WI38 (cell line): Measurements from ENCODE around the gene HS2ST1.
A peak's percentile ranks its signal among the peaks of the same experiment; 100 is the strongest.
"Not testable (repeated sequence)": the region's sequence is repeated elsewhere in the genome, so short reads cannot be mapped to it uniquely, and the experiment has no call there.

ENCODE experiments used
- H3K4me3 ChIP-seq: 2 replicates; pipeline ENCODE4 v1.5.1; 2011; ENCODE audit warnings: low read depth, mild to moderate bottlenecking, control low read depth, low read length
- TF ChIP-seq, protein P1 (sequence below): IDR thresholded peaks from 2 replicates; pipeline ENCODE4 v1.5.1; 2012; ENCODE audit warnings: low read depth, mild to moderate bottlenecking, control low read depth, low read length

The HS2ST1 gene

GRCh38 chr1:86887479-86888162 lies 26.8 kb upstream of the HS2ST1 start:
- TF ChIP-seq, protein P1, sequence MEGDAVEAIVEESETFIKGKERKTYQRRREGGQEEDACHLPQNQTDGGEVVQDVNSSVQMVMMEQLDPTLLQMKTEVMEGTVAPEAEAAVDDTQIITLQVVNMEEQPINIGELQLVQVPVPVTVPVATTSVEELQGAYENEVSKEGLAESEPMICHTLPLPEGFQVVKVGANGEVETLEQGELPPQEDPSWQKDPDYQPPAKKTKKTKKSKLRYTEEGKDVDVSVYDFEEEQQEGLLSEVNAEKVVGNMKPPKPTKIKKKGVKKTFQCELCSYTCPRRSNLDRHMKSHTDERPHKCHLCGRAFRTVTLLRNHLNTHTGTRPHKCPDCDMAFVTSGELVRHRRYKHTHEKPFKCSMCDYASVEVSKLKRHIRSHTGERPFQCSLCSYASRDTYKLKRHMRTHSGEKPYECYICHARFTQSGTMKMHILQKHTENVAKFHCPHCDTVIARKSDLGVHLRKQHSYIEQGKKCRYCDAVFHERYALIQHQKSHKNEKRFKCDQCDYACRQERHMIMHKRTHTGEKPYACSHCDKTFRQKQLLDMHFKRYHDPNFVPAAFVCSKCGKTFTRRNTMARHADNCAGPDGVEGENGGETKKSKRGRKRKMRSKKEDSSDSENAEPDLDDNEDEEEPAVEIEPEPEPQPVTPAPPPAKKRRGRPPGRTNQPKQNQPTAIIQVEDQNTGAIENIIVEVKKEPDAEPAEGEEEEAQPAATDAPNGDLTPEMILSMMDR, result no peak
- H3K4me3 ChIP-seq, result no peak overlapping the region

- H3K4me3 ChIP-seq, result no peak overlapping the region
- TF ChIP-seq, protein P1, result no peak
Observed at GRCh38 chr1:86888327-86888726, 26.1 kb upstream of the HS2ST1 start.

DNA sequence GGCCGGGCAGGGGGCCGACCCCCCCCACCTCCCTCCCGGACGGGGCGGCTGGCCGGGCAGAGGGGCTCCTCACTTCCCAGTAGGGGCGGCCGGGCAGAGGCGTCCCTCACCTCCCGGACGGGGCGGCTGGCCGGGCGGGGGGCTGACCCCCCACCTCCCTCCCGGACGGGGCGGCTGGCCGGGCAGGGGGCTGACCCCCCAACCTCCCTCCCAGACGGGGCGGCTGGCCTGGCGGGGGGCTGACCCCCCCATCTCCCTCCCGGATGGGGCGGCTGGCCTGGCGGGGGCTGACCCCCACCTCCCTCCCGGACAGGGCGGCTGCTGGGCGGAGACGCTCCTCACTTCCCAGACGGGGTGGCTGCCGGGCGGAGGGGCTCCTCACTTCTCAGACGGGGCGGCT lies 15.0 kb upstream of the HS2ST1 start:
- not testable (repeated sequence) for H3K4me3 ChIP-seq

DNA sequence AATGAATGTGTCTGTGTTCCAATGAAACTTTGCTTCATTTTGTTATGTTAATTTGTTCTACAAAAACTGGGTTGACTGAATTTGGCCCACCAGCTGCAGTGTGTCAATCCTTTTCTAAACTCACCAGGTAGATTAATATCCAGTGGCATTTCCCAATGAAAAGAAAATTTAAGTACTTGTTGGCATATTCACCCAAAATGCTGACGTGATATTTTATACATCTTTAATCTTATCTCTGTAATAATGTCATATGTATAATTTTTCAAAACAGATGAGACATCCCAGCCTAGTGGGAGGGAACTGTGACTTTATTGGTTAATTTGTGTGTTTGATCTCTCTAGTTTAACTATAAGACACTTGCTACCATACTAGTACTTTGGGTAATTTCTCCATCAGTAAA lies 8.6 kb upstream of the HS2ST1 start:
- TF ChIP-seq, protein P1, result no peak

GRCh38 chr1:86906419-86906818 lies 8.0 kb upstream of the HS2ST1 start:
- TF ChIP-seq, protein P1, result no peak
- H3K4me3 ChIP-seq, result no peak overlapping the region

More for the DNA sequence above, 8.6 kb upstream of the HS2ST1 start:
- H3K4me3 ChIP-seq, result no peak overlapping the region

GRCh38 chr1:86912281-86912900 lies 2.0 kb upstream of the HS2ST1 start:
- peak overlapping the region; percentile 99 for H3K4me3 ChIP-seq
- TF ChIP-seq, protein P1, result no peak

DNA sequence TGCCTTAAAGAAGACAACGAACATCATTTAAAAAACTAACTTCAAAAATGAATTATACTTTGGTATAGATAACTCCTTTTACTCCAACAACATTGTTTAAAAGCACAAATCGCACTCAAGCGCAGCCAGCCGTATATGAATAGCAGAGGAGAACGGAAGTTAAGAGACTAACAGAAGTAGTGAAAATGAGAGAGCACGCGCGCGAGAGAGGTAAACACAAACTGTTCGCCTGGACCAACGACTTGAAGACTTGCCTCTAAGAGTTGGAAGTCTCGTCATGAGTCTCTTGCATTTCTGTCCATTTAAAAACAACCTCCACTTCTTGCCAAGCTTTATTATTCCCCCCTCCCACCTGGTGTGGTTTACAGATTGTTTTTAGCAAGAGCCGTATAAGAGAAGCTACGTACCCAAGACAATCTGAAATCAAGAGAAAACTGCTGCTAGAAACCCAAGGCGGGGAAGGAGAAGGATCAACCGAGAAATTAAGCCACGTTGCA lies 988 bp upstream of the HS2ST1 start:
- peak overlapping the region; percentile 99 for H3K4me3 ChIP-seq
- TF ChIP-seq, protein P1, result no peak
